HG02973 (cell line): ENCODE data around the gene RBM47.

ENCODE experiments used
- ATAC-seq: cut with Tn5 transposase; IDR thresholded peaks from one replicate; pipeline ENCODE4 v1.9.1; 2021; ENCODE audit warnings: moderate library complexity; ENCODE audit not compliant: unreplicated experiment

The RBM47 gene

DNA sequence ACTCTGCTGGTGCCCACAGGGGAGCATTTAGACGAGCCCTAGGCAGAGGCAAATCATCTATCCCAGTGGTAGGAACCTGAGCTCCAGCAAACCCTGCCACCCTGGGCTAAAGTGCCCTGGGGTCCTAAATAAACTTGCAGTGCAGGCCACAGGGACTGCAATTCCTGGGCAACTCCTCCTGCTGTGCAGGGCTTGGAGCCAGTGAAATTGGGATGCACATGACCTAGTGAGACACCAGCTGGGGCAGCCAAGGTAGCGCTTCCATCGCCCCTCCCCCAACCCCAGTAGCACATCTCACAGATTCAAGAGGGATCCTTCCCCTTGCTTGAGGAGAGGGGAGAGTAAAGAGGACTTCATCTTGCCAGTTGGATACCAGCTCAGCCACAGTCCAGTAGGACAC lies 250.4 kb downstream of the RBM47 start:
- no peak for ATAC-seq

GRCh38 chr4:40378619-40379018 lies 251.0 kb downstream of the RBM47 start:
- ATAC-seq: no peak

- ATAC-seq: no peak
Observed at GRCh38 chr4:40377512-40378365, 251.9 kb downstream of the RBM47 start.

- ATAC-seq: no peak
Observed at GRCh38 chr4:40375620-40376019, 254.0 kb downstream of the RBM47 start.

DNA sequence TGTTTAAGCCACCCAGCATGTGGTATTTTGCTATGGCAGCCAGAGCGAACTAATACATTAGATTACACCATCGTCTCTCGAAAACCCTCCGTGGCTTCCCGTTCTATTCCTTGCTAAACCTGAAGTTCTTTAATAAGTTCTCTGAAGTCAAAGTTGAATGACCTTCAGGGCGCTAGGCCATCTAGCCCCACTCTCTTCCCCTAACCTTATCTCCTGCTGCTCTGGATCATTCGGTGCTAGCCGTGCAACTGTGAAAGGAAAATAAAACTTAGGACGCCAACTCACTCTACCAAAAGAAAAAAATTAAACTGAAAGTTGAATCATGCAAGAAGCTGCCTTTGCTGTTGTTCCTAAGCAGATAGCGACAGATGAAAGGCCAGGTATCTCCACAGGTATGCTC lies 254.6 kb downstream of the RBM47 start:
- ATAC-seq: no peak

- ATAC-seq: no peak
Observed at GRCh38 chr4:40373636-40374035, 256.0 kb downstream of the RBM47 start.
